Mesothelial cell of epicardium (in vitro differentiated cells): ENCODE measurements around the gene TIMM29. TPM values are rescaled to one million over a fixed set of nuclear protein-coding genes. Genes with fewer than 3 reads are reported as not detected.

ENCODE experiments used
- DNase-seq, 2 experiments: peaks; one replicate each; pipeline ENCODE4 v3.0.0; 2021; ENCODE audit warnings: low spot score in 2 of 2; ENCODE audit not compliant: unreplicated experiment in 2 of 2
- H3K27ac Mint-ChIP-seq: 2 replicates; pipeline ENCODE4 v1.8.0; 2021; ENCODE audit warnings: mixed read lengths
- H3K27me3 Mint-ChIP-seq: 2 replicates; pipeline ENCODE4 v1.8.0; 2021; ENCODE audit warnings: low read depth, mixed read lengths
- H3K36me3 Mint-ChIP-seq: 2 replicates; pipeline ENCODE4 v1.8.0; 2021; ENCODE audit warnings: mixed read lengths
- H3K4me1 Mint-ChIP-seq: 2 replicates; pipeline ENCODE4 v1.8.0; 2021; ENCODE audit warnings: mixed read lengths
- H3K4me3 Mint-ChIP-seq: 2 replicates; pipeline ENCODE4 v1.8.0; 2021; ENCODE audit warnings: mild to moderate bottlenecking, moderate library complexity, mixed read lengths
- H3K9me3 Mint-ChIP-seq: 2 replicates; pipeline ENCODE4 v1.8.0; 2021; ENCODE audit warnings: mixed read lengths
- CTCF ChIP-seq: fragments of 200-600 bp; sonication (generic); IDR thresholded peaks from one replicate; pipeline ENCODE4 v1.5.0; 2021; ENCODE audit warnings: antibody characterized with exemption; ENCODE audit not compliant: unreplicated experiment
- total RNA-seq: library from RNA; stranded (reverse); gene quantifications from 3 replicates; pipeline ENCODE4 v1.2.1, GENCODE V29; 2021

Gene TIMM29
- total RNA-seq, 1 donor from 2014 or later: 31.5 TPM

GRCh38 chr19:10894911-10895213, 33.7 kb upstream of the TIMM29 start:
- H3K4me1 Mint-ChIP-seq: peaks cover 32% of the 10 kb centered on the region
- H3K36me3 Mint-ChIP-seq: no peaks in the 10 kb centered on the region
- H3K27ac Mint-ChIP-seq: peak overlapping the region; percentile 89
- no peaks in the 10 kb centered on the region for H3K9me3 Mint-ChIP-seq
- no peak for DNase-seq
- H3K4me3 Mint-ChIP-seq: no peak overlapping the region
- TF ChIP-seq CTCF: no peak
- H3K27me3 Mint-ChIP-seq: no peaks in the 10 kb centered on the region

DNA sequence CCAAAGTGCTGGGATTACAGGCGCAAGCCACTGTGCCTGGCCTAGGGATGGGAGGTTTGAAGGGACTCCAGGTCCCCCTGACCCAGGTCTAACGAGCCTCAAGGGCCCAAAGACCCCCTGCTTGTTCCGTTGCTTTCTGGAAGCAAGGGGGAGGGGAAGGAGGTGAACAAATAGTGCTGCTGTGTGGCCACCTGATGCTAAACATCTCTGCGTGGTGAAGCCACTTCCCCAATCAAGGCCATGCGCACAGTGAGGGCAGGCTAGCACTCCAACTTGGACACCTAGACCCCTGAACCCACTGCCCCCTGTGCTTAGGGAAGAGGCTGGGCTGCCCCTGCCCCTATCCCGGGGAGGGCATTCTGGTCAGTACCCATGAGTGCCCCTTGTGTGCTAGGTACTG, 33.2 kb upstream of the TIMM29 start:
- Mint-ChIP-seq H3K27me3 (no peaks in the 10 kb centered on the region), H3K4me1 (peaks cover 32% of the 10 kb centered on the region), H3K4me3 (no peak overlapping the region), H3K36me3 (no peaks in the 10 kb centered on the region), H3K9me3 (no peaks in the 10 kb centered on the region), H3K27ac (no peak overlapping the region)
- TF ChIP-seq CTCF: no peak
- no peak for DNase-seq

GRCh38 chr19:10895920-10896319, 32.7 kb upstream of the TIMM29 start:
- no peaks in the 10 kb centered on the region for H3K27me3 Mint-ChIP-seq
- H3K9me3 Mint-ChIP-seq: no peaks in the 10 kb centered on the region
- H3K27ac Mint-ChIP-seq: peak overlapping the region; percentile 67
- TF ChIP-seq CTCF: no peak
- no peaks in the 10 kb centered on the region for H3K36me3 Mint-ChIP-seq
- peaks cover 31% of the 10 kb centered on the region for H3K4me1 Mint-ChIP-seq
- no peak for DNase-seq
- H3K4me3 Mint-ChIP-seq: no peak overlapping the region

DNA sequence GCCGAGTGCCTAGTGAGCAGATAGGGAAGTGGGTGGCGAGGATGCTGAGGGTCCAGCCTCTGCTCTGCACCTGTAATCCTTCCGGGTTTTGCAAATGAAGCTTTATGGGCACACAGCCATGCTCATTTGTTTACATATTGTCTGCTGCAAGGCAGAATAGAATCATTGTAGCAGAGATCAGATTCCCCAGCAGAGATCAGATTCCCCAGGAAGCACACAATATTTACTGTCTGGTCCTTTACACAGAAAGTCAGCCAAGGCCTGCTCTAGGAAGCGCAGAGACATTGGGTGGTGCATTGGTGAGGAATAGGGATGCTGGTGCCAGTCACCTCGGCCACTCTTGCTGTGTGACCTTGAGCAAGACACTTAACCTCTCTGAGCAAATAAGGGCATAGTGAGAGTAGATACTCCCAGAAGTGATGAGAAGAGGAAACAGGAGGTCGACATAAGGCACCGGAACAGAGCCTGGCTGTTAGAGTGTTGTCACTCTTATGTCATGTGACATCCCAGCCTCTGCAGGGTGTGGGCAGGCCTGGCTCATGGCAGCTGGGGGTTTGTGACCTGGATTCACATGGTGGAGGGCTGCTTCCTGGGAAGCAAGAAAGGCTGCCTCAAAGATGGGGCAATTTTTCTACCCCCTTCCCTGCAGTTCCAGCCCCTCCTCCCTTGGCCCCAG, 31.6 kb upstream of the TIMM29 start:
- peak overlapping the region; percentile 67 for H3K27ac Mint-ChIP-seq
- H3K9me3 Mint-ChIP-seq: no peaks in the 10 kb centered on the region
- H3K4me1 Mint-ChIP-seq: peaks cover 21% of the 10 kb centered on the region
- H3K36me3 Mint-ChIP-seq: no peaks in the 10 kb centered on the region
- DNase-seq: no peak
- H3K4me3 Mint-ChIP-seq: no peak overlapping the region
- TF ChIP-seq CTCF: no peak
- no peaks in the 10 kb centered on the region for H3K27me3 Mint-ChIP-seq

DNA sequence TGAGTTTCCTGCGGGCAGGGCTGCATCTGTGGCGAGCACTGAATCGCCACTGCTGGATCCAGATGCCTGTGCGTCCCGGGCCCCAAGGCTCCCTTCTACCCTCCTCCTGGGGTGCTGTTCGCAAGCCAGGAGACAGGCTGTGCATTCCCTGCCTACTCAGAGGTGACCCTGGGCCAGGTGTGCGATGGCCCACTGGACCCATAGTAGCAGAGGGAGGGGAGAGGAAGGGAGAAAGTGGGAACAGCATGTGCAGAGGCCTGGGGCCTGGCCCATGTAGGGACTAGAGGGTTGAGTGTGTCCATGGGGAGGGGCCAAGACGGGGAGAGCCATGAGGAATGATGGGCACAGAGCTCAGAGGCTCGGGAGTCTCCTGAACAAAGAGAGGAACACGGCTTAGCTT, 30.0 kb upstream of the TIMM29 start:
- Mint-ChIP-seq H3K4me1 (peaks cover 15% of the 10 kb centered on the region), H3K36me3 (peaks cover 6% of the 10 kb centered on the region), H3K9me3 (peaks cover 7% of the 10 kb centered on the region), H3K27ac (no peak overlapping the region), H3K27me3 (no peaks in the 10 kb centered on the region), H3K4me3 (no peak overlapping the region)
- no peak for TF ChIP-seq CTCF
- DNase-seq: no peak
